Neural cell (in vitro differentiated cells): ENCODE results near the gene RXFP4. TPM values are rescaled to one million over a fixed set of nuclear protein-coding genes. Genes with fewer than 3 reads are reported as not detected.

Experiments
- H2AFZ ChIP-seq: fragments of 200-600, 300-800 bp; sonication (generic), shearing (Covaris generic); 2 replicates; pipeline ENCODE4 v1.6.0; 2014; ENCODE audit warnings: low read depth, mild to moderate bottlenecking, antibody characterized with exemption, low read length, moderate library complexity
- H3F3A ChIP-seq: fragments of 200-600 bp; shearing (Covaris generic); 2 replicates; pipeline ENCODE4 v1.6.1; 2016; ENCODE audit warnings: mild to moderate bottlenecking, moderate library complexity, mixed read lengths, antibody characterized with exemption, low read length; ENCODE audit not compliant: insufficient read depth, poor library complexity, severe bottlenecking
- H3K27ac ChIP-seq: fragments of 200-600, 300-800 bp; sonication (generic), shearing (Covaris generic); 2 replicates; pipeline ENCODE4 v1.5.1; 2014; ENCODE audit warnings: mild to moderate bottlenecking, low read length, moderate library complexity
- H3K27me3 ChIP-seq: fragments of 300-800, 200-600 bp; sonication (generic), shearing (Covaris generic); 2 replicates; pipeline ENCODE4 v1.6.0; 2014; ENCODE audit warnings: mild to moderate bottlenecking, low read depth, low read length, moderate library complexity; ENCODE audit not compliant: insufficient read depth
- H3K36me3 ChIP-seq: fragments of 300-800, 200-600 bp; sonication (generic), shearing (Covaris generic); 2 replicates; pipeline ENCODE4 v1.5.1; 2014; ENCODE audit warnings: mild to moderate bottlenecking, antibody characterized with exemption, low read length, moderate library complexity; ENCODE audit not compliant: insufficient read depth
- H3K4me2 ChIP-seq: fragments of 300-800, 200-600 bp; sonication (generic), shearing (Covaris generic); 2 replicates; pipeline ENCODE4 v1.6.0; 2014; ENCODE audit warnings: mild to moderate bottlenecking, low read length
- H3K4me3 ChIP-seq: fragments of 300-800, 200-600 bp; sonication (generic), shearing (Covaris generic); 2 replicates; pipeline ENCODE4 v1.5.1; 2014; ENCODE audit warnings: mild to moderate bottlenecking, low read length, moderate library complexity
- H3K79me2 ChIP-seq: fragments of 200-600 bp; shearing (Covaris generic); replicated peaks from 2 replicates; pipeline ENCODE4 v1.6.0; 2014; ENCODE audit warnings: mild to moderate bottlenecking, low read length, moderate library complexity; ENCODE audit not compliant: insufficient read depth
- H3K9ac ChIP-seq: fragments of 300-800, 200-600 bp; sonication (generic), shearing (Covaris generic); 2 replicates; pipeline ENCODE4 v1.6.1; 2016; ENCODE audit warnings: mild to moderate bottlenecking, low read length, mixed read lengths
- H3K9me2 ChIP-seq: fragments of 200-600 bp; shearing (Covaris generic); 2 replicates; pipeline ENCODE4 v1.6.1; 2016; ENCODE audit warnings: mild to moderate bottlenecking, low read length, mixed read lengths; ENCODE audit not compliant: insufficient read depth
- H3K9me3 ChIP-seq: fragments of 200-600, 300-800 bp; sonication (generic), shearing (Covaris generic); 2 replicates; pipeline ENCODE4 v1.6.1; 2016; ENCODE audit warnings: mild to moderate bottlenecking, mixed run types, low read length, moderate library complexity, mixed read lengths
- H4K20me1 ChIP-seq: fragments of 200-600 bp; shearing (Covaris generic); 2 replicates; pipeline ENCODE4 v1.6.1; 2016; ENCODE audit warnings: mild to moderate bottlenecking, mixed run types; ENCODE audit not compliant: insufficient read depth
- CTCF ChIP-seq: fragments of 450-650 bp; IDR thresholded peaks from 2 replicates; pipeline ENCODE4 v1.5.1; 2014; ENCODE audit warnings: antibody characterized with exemption, mild to moderate bottlenecking, moderate library complexity; ENCODE audit not compliant: poor library complexity, severe bottlenecking
- EP300 ChIP-seq: fragments of 450-650 bp; conservative IDR thresholded peaks from 2 replicates; pipeline ENCODE4 v1.6.1; 2014; ENCODE audit warnings: antibody characterized with exemption, mild to moderate bottlenecking, moderate library complexity; ENCODE audit not compliant: poor library complexity, severe bottlenecking
- EZH2 ChIP-seq: fragments of 200-600, 300-800 bp; shearing (Covaris generic), sonication (generic); IDR thresholded peaks from 2 replicates; pipeline ENCODE4 v1.6.1; 2014; ENCODE audit warnings: antibody characterized with exemption, low read length, borderline replicate concordance, mild to moderate bottlenecking; ENCODE audit not compliant: insufficient read depth, poor library complexity, severe bottlenecking
- MXI1 ChIP-seq: fragments of 450-650 bp; conservative IDR thresholded peaks from 2 replicates; pipeline ENCODE4 v1.6.1; 2014; ENCODE audit warnings: antibody characterized with exemption, mild to moderate bottlenecking; ENCODE audit not compliant: poor library complexity, severe bottlenecking
- POLR2AphosphoS5 ChIP-seq: IDR thresholded peaks from 2 replicates; pipeline ENCODE4 v1.6.1; 2012
- RAD21 ChIP-seq: fragments of 450-650 bp; conservative IDR thresholded peaks from 2 replicates; pipeline ENCODE4 v1.6.1; 2014; ENCODE audit warnings: antibody characterized with exemption, mild to moderate bottlenecking, moderate library complexity
- REST ChIP-seq: IDR thresholded peaks from 2 replicates; pipeline ENCODE4 v1.6.1; 2012; ENCODE audit warnings: borderline replicate concordance
- SMC3 ChIP-seq: fragments of 450-650 bp; conservative IDR thresholded peaks from 2 replicates; pipeline ENCODE4 v1.6.1; 2014; ENCODE audit warnings: antibody characterized with exemption, mild to moderate bottlenecking, moderate library complexity; ENCODE audit not compliant: poor library complexity
- TAF1 ChIP-seq: IDR thresholded peaks from 2 replicates; pipeline ENCODE4 v1.6.1; 2012; ENCODE audit warnings: low read depth
- polyA plus RNA-seq: library from polyadenylated mRNA; depleted of rRNA; stranded (reverse); fragments of >200 nt; gene quantifications from 2 replicates; pipeline ENCODE4 v1.2.3, GENCODE V29; 2014

The RXFP4 gene
- polyA plus RNA-seq, 1 donor from 2014 or later, result not detected

DNA sequence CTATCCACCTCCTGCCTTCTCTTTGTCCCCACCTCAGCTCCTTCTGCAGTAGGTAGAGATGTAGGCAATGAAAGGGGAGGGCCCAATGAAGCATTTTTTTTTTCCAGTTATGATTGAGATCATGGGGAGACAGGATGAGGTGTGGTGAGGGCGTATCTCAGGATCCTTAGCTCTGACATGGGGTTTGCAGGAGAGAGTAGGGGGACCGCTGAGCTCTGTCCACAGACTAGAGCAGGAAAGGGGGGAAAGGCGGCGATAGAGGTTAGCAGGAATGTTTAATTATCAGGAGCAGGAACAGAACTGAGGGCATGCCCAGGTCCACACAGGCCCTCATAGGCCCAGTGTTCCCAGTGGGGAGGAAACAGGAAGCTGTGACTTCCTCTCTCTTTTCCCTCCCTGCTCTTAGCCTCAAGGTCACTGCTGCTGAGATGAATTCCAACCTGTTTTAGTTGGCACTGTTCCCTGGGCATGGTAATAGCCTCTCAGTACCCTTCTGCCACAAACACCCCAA lies 901 bp upstream of the RXFP4 start:
- Histone ChIP-seq H3K79me2 (no peaks in the 10 kb centered on the region), H3K9me2 (no peaks in the 10 kb centered on the region), H3K4me3 (no peak overlapping the region), H3K4me2 (no peak overlapping the region), H3K9me3 (no peaks in the 10 kb centered on the region), H2AFZ (no peak overlapping the region), H3K9ac (no peak overlapping the region), H4K20me1 (no peaks in the 10 kb centered on the region), H3F3A (no peaks in the 10 kb centered on the region), H3K36me3 (no peaks in the 10 kb centered on the region), H3K27ac (no peak overlapping the region), H3K27me3 (no peaks in the 10 kb centered on the region)
- TF ChIP-seq SMC3 (no peak), EZH2 (no peak), TAF1 (no peak), RAD21 (no peak), CTCF (no peak), MXI1 (no peak), POLR2AphosphoS5 (no peak)

DNA sequence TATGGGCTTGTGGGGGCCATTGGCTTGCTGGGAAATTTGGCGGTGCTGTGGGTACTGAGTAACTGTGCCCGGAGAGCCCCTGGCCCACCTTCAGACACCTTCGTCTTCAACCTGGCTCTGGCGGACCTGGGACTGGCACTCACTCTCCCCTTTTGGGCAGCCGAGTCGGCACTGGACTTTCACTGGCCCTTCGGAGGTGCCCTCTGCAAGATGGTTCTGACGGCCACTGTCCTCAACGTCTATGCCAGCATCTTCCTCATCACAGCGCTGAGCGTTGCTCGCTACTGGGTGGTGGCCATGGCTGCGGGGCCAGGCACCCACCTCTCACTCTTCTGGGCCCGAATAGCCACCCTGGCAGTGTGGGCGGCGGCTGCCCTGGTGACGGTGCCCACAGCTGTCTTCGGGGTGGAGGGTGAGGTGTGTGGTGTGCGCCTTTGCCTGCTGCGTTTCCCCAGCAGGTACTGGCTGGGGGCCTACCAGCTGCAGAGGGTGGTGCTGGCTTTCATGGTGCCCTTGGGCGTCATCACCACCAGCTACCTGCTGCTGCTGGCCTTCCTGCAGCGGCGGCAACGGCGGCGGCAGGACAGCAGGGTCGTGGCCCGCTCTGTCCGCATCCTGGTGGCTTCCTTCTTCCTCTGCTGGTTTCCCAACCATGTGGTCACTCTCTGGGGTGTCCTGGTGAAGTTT lies 550 bp downstream of the RXFP4 start:
- no peaks in the 10 kb centered on the region for H3K27me3 ChIP-seq
- no peaks in the 10 kb centered on the region for H3F3A ChIP-seq
- no peaks in the 10 kb centered on the region for H4K20me1 ChIP-seq
- H3K9me2 ChIP-seq, result no peaks in the 10 kb centered on the region
- H3K4me2 ChIP-seq, result no peak overlapping the region
- H3K9ac ChIP-seq, result no peak overlapping the region
- no peak for TF ChIP-seq CTCF
- no peak for TF ChIP-seq SMC3
- no peak for TF ChIP-seq EP300
- no peak for TF ChIP-seq MXI1
- TF ChIP-seq REST, result no peak
- no peak for TF ChIP-seq EZH2
- TF ChIP-seq RAD21, result no peak
- no peak for TF ChIP-seq TAF1
- TF ChIP-seq POLR2AphosphoS5, result no peak
- no peaks in the 10 kb centered on the region for H3K9me3 ChIP-seq
- no peak overlapping the region for H3K4me3 ChIP-seq
- no peak overlapping the region for H3K27ac ChIP-seq
- H3K36me3 ChIP-seq, result no peaks in the 10 kb centered on the region
- H3K79me2 ChIP-seq, result no peaks in the 10 kb centered on the region
- H2AFZ ChIP-seq, result no peak overlapping the region
